AG08396 (cell line): ENCODE measurements around the gene PTPRE.
A peak's percentile ranks its signal among the peaks of the same experiment; 100 is the strongest.

ENCODE experiments used
- DNase-seq: peaks from one replicate; pipeline ENCODE4 v3.0.0; 2012; ENCODE audit warnings: low spot score, mixed read lengths

The PTPRE gene

DNA sequence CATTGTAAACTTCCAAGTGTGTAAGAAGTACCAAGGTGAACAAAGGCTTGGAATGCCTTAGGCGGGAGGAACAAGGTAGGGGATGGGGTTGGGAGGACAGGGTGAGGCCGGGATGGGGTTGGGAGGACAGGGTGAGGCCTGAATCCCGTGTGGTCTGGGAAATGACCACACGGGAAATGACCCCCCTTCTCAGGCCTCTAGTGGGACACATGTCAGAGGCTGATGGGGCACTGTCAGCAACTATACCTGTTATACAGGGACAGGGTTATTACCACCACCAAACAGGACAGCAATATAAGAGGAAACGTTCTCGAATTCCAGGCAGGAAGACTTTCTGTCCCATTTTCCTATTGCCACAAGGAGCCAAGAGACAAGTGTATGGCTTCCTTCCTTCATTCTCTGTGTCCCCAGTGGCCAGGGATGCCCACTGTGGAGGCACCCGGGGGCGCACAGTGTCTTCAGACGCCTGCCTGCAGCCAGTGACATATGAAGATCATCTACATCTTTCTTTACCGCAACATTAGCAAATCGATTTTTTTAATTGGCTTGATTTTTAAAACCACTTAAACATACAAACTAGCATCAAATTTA lies 218.0 kb downstream of the PTPRE start:
- peak; percentile 21 for DNase-seq

DNA sequence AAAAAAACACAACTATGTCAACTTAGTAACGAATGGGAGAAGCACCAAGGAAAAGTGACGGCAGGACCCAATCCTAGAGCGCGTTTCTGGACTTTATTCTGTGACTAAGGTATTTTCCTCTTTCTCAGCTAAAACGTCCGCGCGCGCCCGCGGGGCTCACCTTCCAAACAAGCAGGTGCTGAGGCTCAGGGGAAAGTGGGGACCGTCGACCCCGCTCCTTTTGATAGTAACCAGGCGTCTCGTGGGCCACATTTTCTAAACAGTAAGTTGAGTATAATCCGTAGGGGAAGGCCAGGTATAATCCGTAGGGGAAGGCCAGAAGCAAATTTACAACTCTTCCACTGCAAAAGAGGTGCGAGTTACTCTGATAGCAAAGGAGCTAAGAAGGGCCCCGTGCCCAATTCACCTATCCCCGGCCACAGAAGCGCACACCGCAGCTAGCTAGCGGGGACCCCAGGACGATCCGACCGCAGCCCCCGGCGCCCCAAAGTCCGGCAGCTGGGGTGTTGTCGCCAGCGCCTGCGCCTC lies 218.6 kb downstream of the PTPRE start:
- DNase-seq = peak; percentile 29

DNA sequence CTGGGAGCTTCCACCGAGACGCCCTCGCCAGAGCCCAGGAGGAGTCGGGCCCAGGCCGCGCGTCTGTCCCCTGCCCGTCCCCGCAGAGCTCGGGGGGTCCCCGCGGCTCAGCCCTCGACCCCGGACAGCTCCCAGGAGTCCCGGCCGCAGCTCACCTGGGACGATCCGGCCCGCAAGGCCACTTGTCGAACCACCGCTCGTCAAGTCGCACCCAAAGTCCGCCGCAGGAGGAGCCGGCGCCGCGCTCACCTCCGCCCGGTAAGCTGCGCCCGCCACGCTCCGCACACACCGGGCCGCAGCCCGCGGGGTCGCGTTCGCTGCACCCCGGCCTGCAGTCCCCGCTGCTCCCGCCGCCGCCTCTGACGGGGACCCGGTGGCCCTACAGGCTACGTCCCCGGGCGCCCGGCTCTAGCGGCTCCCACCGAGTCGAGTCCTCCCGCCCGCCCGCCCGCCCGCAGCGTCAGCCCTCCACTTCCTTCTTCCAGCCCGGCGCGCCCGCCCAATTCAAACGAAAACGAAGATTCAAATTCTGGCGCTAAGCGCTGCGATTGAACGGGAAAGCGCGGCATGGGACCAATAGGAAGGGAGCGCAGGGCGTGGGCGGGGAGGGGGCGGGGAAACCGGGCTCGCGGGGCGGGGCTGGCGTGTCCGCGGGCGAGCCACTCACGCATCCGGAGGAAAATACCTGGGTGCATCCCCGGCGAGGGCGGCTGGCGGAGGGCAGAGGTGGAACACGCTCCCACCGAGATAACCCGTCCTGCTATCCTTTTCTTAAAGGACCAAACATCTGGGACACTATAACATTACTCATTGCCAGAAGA lies 219.3 kb downstream of the PTPRE start, which contains the start of gene MKI67:
Gene MKI67, minus strand, starts transcription at position 480 of the 821 bp plus-strand sequence. CDS start 756 bp downstream, outside the sequence.
- DNase-seq = peak; percentile 97

DNA sequence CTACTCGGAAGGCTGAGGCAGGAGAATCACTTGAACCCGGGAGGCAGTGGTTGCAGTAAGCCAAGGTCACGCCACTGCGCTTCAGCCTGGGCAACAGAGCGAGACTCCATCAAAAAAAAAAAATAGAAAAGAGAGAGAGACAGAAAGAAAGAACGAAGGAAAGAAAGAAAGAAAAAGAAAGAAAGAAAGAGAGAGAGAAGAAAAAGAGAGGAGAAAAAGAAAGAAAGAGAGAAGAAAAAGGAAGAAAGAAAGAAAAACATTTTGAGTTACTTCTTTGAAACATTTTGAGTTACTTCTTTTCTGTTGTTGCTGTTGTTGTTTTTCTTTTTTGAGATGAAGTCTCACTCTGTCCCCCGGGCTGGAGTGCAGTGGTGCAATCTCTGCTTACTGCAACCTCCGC lies 221.7 kb downstream of the PTPRE start:
- no peak for DNase-seq

- DNase-seq = no peak
Measured at GRCh38 chr10:128130051-128130450, 223.1 kb downstream of the PTPRE start.
